ENCODE measurements around the gene FNTB. TPM values are rescaled to one million over a fixed set of nuclear protein-coding genes. Genes with fewer than 3 reads are reported as not detected.

FNTB gene
- total RNA-seq, 1 experiment from 2014 or later: 20.7 TPM

GRCh38 chr14:64944041-64944440 lies 42.7 kb upstream of the FNTB start:
- Mint-ChIP-seq H3K4me1 (peaks cover 24 to 27% of the 10 kb centered on the region in 2 experiments), H3K27ac (peak overlapping the region in 2 of 3 experiments; percentile 3 to 56; a peak in 3 of 7 replicates), H3K9me3 (no peaks in the 10 kb centered on the region), H3K27me3 (ENCODE audit: low read depth) (no peaks in the 10 kb centered on the region), H3K4me3 (no peak overlapping the region), H3K36me3 (ENCODE audit: insufficient read depth in 1 of 3, low read depth in 3 of 3) (peaks cover 10 to 37% (median 29%) of the 10 kb centered on the region in 3 experiments)
- Histone ChIP-seq H3K27ac (ENCODE audit: insufficient read length, low read depth, low read length) (no peak overlapping the region), H3K4ac (ENCODE audit: low read depth, low read length) (no peak overlapping the region), H3K23ac (ENCODE audit: insufficient read length, low read depth, low read length) (no peak overlapping the region), H4K20me1 (ENCODE audit: control insufficient read depth, insufficient read depth, insufficient read length) (no peaks in the 10 kb centered on the region), H3K79me1 (ENCODE audit: insufficient read depth, low read depth, low read length, poor library complexity, severe bottlenecking) (no peaks in the 10 kb centered on the region), H2BK20ac (ENCODE audit: low read depth, low read length, poor library complexity, severe bottlenecking) (no peak overlapping the region), H3K27me3 (ENCODE audit: insufficient read depth, low read length) (no peaks in the 10 kb centered on the region), H3K56ac (ENCODE audit: insufficient read length, low read depth, low read length) (no peak overlapping the region), H4K91ac (ENCODE audit: insufficient read length, low read depth, low read length) (no peak overlapping the region), H2AK5ac (ENCODE audit: insufficient read length, low read length) (no peak overlapping the region), H2BK120ac (ENCODE audit: low read depth, low read length, poor library complexity, severe bottlenecking) (no peak overlapping the region), H2BK5ac (ENCODE audit: insufficient read length, low read length) (no peak overlapping the region), H2AFZ (ENCODE audit: low read length) (no peak overlapping the region), H3K4me1 (ENCODE audit: insufficient read depth, low read length) (peaks cover 2% of the 10 kb centered on the region; the same call in 1 of the 2 replicates), H3K9me3 (ENCODE audit: control insufficient read depth, low read depth, low read length) (no peaks in the 10 kb centered on the region), H3K18ac (ENCODE audit: insufficient read length, low read depth, low read length) (no peak overlapping the region), H3K23me2 (ENCODE audit: insufficient read length, low read depth, low read length, poor library complexity, severe bottlenecking) (no peaks in the 10 kb centered on the region), H4K8ac (replicated peaks; ENCODE audit: insufficient read length, low read depth, low read length) (no peak overlapping the region), H3K9ac (ENCODE audit: extremely low read depth, insufficient read length, low read length) (no peak overlapping the region), H4K5ac (ENCODE audit: insufficient read length, low read depth, low read length) (no peak overlapping the region), H3K79me2 (ENCODE audit: insufficient read depth, low read length) (no peaks in the 10 kb centered on the region), H2BK12ac (ENCODE audit: insufficient read length, low read depth, low read length) (no peak overlapping the region), H2BK15ac (ENCODE audit: low read depth, low read length) (no peak overlapping the region), H3K4me2 (ENCODE audit: insufficient read depth, insufficient read length, low read length) (no peak overlapping the region), H3T11ph (ENCODE audit: low read length) (no peak overlapping the region), H3K14ac (ENCODE audit: insufficient read depth, low read length) (no peak overlapping the region)
- WGBS (ENCODE audit: extremely low coverage, insufficient read length, low lambda C conversion rate): no CpG with 5 or more reads among the region's 2 CpGs
- no peak for DNase-seq
- TF ChIP-seq, protein P1, sequence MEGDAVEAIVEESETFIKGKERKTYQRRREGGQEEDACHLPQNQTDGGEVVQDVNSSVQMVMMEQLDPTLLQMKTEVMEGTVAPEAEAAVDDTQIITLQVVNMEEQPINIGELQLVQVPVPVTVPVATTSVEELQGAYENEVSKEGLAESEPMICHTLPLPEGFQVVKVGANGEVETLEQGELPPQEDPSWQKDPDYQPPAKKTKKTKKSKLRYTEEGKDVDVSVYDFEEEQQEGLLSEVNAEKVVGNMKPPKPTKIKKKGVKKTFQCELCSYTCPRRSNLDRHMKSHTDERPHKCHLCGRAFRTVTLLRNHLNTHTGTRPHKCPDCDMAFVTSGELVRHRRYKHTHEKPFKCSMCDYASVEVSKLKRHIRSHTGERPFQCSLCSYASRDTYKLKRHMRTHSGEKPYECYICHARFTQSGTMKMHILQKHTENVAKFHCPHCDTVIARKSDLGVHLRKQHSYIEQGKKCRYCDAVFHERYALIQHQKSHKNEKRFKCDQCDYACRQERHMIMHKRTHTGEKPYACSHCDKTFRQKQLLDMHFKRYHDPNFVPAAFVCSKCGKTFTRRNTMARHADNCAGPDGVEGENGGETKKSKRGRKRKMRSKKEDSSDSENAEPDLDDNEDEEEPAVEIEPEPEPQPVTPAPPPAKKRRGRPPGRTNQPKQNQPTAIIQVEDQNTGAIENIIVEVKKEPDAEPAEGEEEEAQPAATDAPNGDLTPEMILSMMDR (conservative IDR thresholded peaks at IDR 0.05): no peak

All from H9 (cell line).